ENCODE results near the gene MRPL10.
A peak's percentile ranks its signal among the peaks of the same experiment; 100 is the strongest.

GRCh38 chr17:47802341-47803022 lies 28.9 kb downstream of the MRPL10 start:
- TF ChIP-seq CTCF (IDR thresholded peaks at IDR 0.05; ENCODE audit: insufficient read depth, low read length, poor library complexity, severe bottlenecking) (peak; percentile 48), EZH2phosphoT487 (conservative IDR thresholded peaks at IDR 0.05; ENCODE audit: low read length) (no peak)

All from SU-DHL-6 (cell line).